ENCODE data around the gene HYAL3. TPM values are rescaled to one million over a fixed set of nuclear protein-coding genes. Genes with fewer than 3 reads are reported as not detected.
A peak's percentile ranks its signal among the peaks of the same experiment; 100 is the strongest.

Gene HYAL3
- 4.8 TPM for polyA plus RNA-seq (2013, experiment 1 of 4)
- polyA plus RNA-seq (2013, experiment 2 of 4): 4.2 TPM
- 4.1 TPM for polyA plus RNA-seq (2013, experiment 3 of 4)
- 3.0 TPM for polyA plus RNA-seq (2013, experiment 4 of 4)

GRCh38 chr3:50298836-50299637 is at the start of gene HYAL3, which contains the start of gene NAA80:
Gene HYAL3, minus strand, starts transcription at chr3:50299405. Its CDS starts 3,803 bp downstream, at chr3:50295602.
Gene NAA80, minus strand, starts transcription at chr3:50299405. Its CDS starts 1,942 bp downstream, at chr3:50297463.
- no peaks in the 10 kb centered on the region for H3K36me3 ChIP-seq (ENCODE audit: control insufficient read depth, insufficient read depth, low read length)
- H3K27ac ChIP-seq (ENCODE audit: insufficient read depth, low read depth, low read length, poor library complexity, severe bottlenecking): no peak within 1 kb of the TSS
- 1% methylated on average over 61 of the region's 61 CpGs for WGBS, 2 experiments
- H3K4me3 ChIP-seq (ENCODE audit: insufficient read depth, low read depth, low read length): peak within 1 kb of the TSS; percentile 89
- H3K4me1 ChIP-seq (ENCODE audit: control insufficient read depth, insufficient read depth, low read length): peaks cover 12% of the 10 kb centered on the region
- H3K27me3 ChIP-seq (ENCODE audit: control insufficient read depth, insufficient read depth, low read length, poor library complexity, severe bottlenecking): no peaks in the 10 kb centered on the region
- no peaks in the 10 kb centered on the region for H3K9me3 ChIP-seq (ENCODE audit: control insufficient read depth, low read length)

GRCh38 chr3:50347187-50347813 is 48.1 kb upstream of the HYAL3 start:
- no peaks in the 10 kb centered on the region for H3K9me3 ChIP-seq (ENCODE audit: control insufficient read depth, low read length)
- no peak overlapping the region for H3K4me3 ChIP-seq (ENCODE audit: insufficient read depth, low read depth, low read length)
- 37 to 40% methylated on average over 14 of the region's 14 CpGs for WGBS, 2 experiments
- peaks cover 44% of the 10 kb centered on the region for H3K27me3 ChIP-seq (ENCODE audit: control insufficient read depth, insufficient read depth, low read length, poor library complexity, severe bottlenecking)
- H3K4me1 ChIP-seq (ENCODE audit: control insufficient read depth, insufficient read depth, low read length): peaks cover 3% of the 10 kb centered on the region
- H3K36me3 ChIP-seq (ENCODE audit: control insufficient read depth, insufficient read depth, low read length): peaks cover 5% of the 10 kb centered on the region
- no peak overlapping the region for H3K27ac ChIP-seq (ENCODE audit: insufficient read depth, low read depth, low read length, poor library complexity, severe bottlenecking)

- H3K9me3 ChIP-seq (ENCODE audit: control insufficient read depth, low read length): no peaks in the 10 kb centered on the region
- H3K27ac ChIP-seq (ENCODE audit: insufficient read depth, low read depth, low read length, poor library complexity, severe bottlenecking): no peak within 1 kb of the TSS
- peaks cover 5% of the 10 kb centered on the region for H3K36me3 ChIP-seq (ENCODE audit: control insufficient read depth, insufficient read depth, low read length)
- peaks cover 3% of the 10 kb centered on the region for H3K4me1 ChIP-seq (ENCODE audit: control insufficient read depth, insufficient read depth, low read length)
- H3K4me3 ChIP-seq (ENCODE audit: insufficient read depth, low read depth, low read length): peak within 1 kb of the TSS; percentile 37
- H3K27me3 ChIP-seq (ENCODE audit: control insufficient read depth, insufficient read depth, low read length, poor library complexity, severe bottlenecking): peaks cover 60% of the 10 kb centered on the region
- 13 to 14% methylated on average over 45 of the region's 45 CpGs for WGBS, 2 experiments
Measured at GRCh38 chr3:50345586-50346234, 46.5 kb upstream of the HYAL3 start, which contains the start of gene ZMYND10. Gene ZMYND10, minus strand, starts transcription at chr3:50345732. Its CDS starts 153 bp downstream, at chr3:50345579.

GRCh38 chr3:50345008-50345407 is 45.8 kb upstream of the HYAL3 start:
- peaks cover 67% of the 10 kb centered on the region for H3K27me3 ChIP-seq (ENCODE audit: control insufficient read depth, insufficient read depth, low read length, poor library complexity, severe bottlenecking)
- 64 to 69% methylated on average over 8 of the region's 8 CpGs for WGBS, 2 experiments
- H3K36me3 ChIP-seq (ENCODE audit: control insufficient read depth, insufficient read depth, low read length): peaks cover 5% of the 10 kb centered on the region
- H3K27ac ChIP-seq (ENCODE audit: insufficient read depth, low read depth, low read length, poor library complexity, severe bottlenecking): no peak overlapping the region
- H3K4me3 ChIP-seq (ENCODE audit: insufficient read depth, low read depth, low read length): peak overlapping the region; percentile 37
- H3K9me3 ChIP-seq (ENCODE audit: control insufficient read depth, low read length): no peaks in the 10 kb centered on the region
- peaks cover 2% of the 10 kb centered on the region for H3K4me1 ChIP-seq (ENCODE audit: control insufficient read depth, insufficient read depth, low read length)

- Histone ChIP-seq H3K27me3 (ENCODE audit: control insufficient read depth, insufficient read depth, low read length, poor library complexity, severe bottlenecking) (peaks cover 87% of the 10 kb centered on the region), H3K36me3 (ENCODE audit: control insufficient read depth, insufficient read depth, low read length) (no peaks in the 10 kb centered on the region), H3K4me3 (ENCODE audit: insufficient read depth, low read depth, low read length) (no peak overlapping the region), H3K9me3 (ENCODE audit: control insufficient read depth, low read length) (no peaks in the 10 kb centered on the region), H3K4me1 (ENCODE audit: control insufficient read depth, insufficient read depth, low read length) (peaks cover 2% of the 10 kb centered on the region), H3K27ac (ENCODE audit: insufficient read depth, low read depth, low read length, poor library complexity, severe bottlenecking) (no peak overlapping the region)
- 69 to 72% methylated on average over 13 of the region's 13 CpGs for WGBS, 2 experiments
Measured at GRCh38 chr3:50342813-50343633, 43.8 kb upstream of the HYAL3 start.

- H3K9me3 ChIP-seq (ENCODE audit: control insufficient read depth, low read length): no peaks in the 10 kb centered on the region
- no peak overlapping the region for H3K4me3 ChIP-seq (ENCODE audit: insufficient read depth, low read depth, low read length)
- H3K27ac ChIP-seq (ENCODE audit: insufficient read depth, low read depth, low read length, poor library complexity, severe bottlenecking): no peak overlapping the region
- 91 to 94% methylated on average over 13 of the region's 13 CpGs for WGBS, 2 experiments
- H3K4me1 ChIP-seq (ENCODE audit: control insufficient read depth, insufficient read depth, low read length): peaks cover 6% of the 10 kb centered on the region
- no peaks in the 10 kb centered on the region for H3K36me3 ChIP-seq (ENCODE audit: control insufficient read depth, insufficient read depth, low read length)
- H3K27me3 ChIP-seq (ENCODE audit: control insufficient read depth, insufficient read depth, low read length, poor library complexity, severe bottlenecking): peaks cover 91% of the 10 kb centered on the region
Measured at GRCh38 chr3:50341996-50342650, 42.9 kb upstream of the HYAL3 start.

GRCh38 chr3:50341537-50341936 is 42.3 kb upstream of the HYAL3 start:
- 90 to 92% methylated on average over 9 of the region's 9 CpGs for WGBS, 2 experiments
- no peak overlapping the region for H3K4me3 ChIP-seq (ENCODE audit: insufficient read depth, low read depth, low read length)
- H3K4me1 ChIP-seq (ENCODE audit: control insufficient read depth, insufficient read depth, low read length): peaks cover 6% of the 10 kb centered on the region
- no peak overlapping the region for H3K27ac ChIP-seq (ENCODE audit: insufficient read depth, low read depth, low read length, poor library complexity, severe bottlenecking)
- H3K9me3 ChIP-seq (ENCODE audit: control insufficient read depth, low read length): no peaks in the 10 kb centered on the region
- peaks cover 88% of the 10 kb centered on the region for H3K27me3 ChIP-seq (ENCODE audit: control insufficient read depth, insufficient read depth, low read length, poor library complexity, severe bottlenecking)
- no peaks in the 10 kb centered on the region for H3K36me3 ChIP-seq (ENCODE audit: control insufficient read depth, insufficient read depth, low read length)

- no peaks in the 10 kb centered on the region for H3K9me3 ChIP-seq (ENCODE audit: control insufficient read depth, low read length)
- H3K4me3 ChIP-seq (ENCODE audit: insufficient read depth, low read depth, low read length): peak within 1 kb of the TSS; percentile 13
- WGBS, 2 experiments: 15% methylated on average over 85 of the region's 85 CpGs
- no peaks in the 10 kb centered on the region for H3K36me3 ChIP-seq (ENCODE audit: control insufficient read depth, insufficient read depth, low read length)
- peaks cover 13% of the 10 kb centered on the region for H3K4me1 ChIP-seq (ENCODE audit: control insufficient read depth, insufficient read depth, low read length)
- H3K27me3 ChIP-seq (ENCODE audit: control insufficient read depth, insufficient read depth, low read length, poor library complexity, severe bottlenecking): peaks cover 80% of the 10 kb centered on the region
- H3K27ac ChIP-seq (ENCODE audit: insufficient read depth, low read depth, low read length, poor library complexity, severe bottlenecking): no peak within 1 kb of the TSS
Measured at GRCh38 chr3:50340448-50341329, 41.5 kb upstream of the HYAL3 start, which contains the start of gene RASSF1. Gene RASSF1, minus strand, starts transcription at chr3:50340836. Its CDS starts 31 bp downstream, at chr3:50340805.

All from ectodermal cell (in vitro differentiated cells).